CD4-positive, alpha-beta T cell treated with Interleukin-4 for 4 hours (primary cell): Measurements from ENCODE around the gene SLC25A27.

Source experiments
- DNase-seq: peaks from one replicate; pipeline ENCODE4 v3.0.0-alpha.2; 2020

Gene SLC25A27

DNA sequence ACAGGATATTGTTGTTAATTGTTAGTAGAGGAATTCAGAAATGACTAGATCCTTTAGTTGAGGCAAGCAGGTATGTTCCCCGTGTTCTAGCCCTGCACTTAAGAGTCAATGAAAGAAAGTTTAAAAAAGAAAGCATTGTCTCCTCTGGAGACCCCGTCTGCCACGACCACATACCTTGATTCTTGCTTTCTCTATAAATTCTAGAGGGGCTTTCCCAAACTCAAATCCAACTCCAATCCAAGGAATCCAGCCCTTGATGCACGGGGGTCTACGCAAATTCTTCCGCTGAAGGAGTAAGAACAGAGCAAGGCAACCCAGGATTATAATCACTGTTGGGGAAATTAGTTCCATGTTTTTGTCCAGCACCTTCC, 558 bp upstream of the SLC25A27 start:
- no peak for DNase-seq

DNA sequence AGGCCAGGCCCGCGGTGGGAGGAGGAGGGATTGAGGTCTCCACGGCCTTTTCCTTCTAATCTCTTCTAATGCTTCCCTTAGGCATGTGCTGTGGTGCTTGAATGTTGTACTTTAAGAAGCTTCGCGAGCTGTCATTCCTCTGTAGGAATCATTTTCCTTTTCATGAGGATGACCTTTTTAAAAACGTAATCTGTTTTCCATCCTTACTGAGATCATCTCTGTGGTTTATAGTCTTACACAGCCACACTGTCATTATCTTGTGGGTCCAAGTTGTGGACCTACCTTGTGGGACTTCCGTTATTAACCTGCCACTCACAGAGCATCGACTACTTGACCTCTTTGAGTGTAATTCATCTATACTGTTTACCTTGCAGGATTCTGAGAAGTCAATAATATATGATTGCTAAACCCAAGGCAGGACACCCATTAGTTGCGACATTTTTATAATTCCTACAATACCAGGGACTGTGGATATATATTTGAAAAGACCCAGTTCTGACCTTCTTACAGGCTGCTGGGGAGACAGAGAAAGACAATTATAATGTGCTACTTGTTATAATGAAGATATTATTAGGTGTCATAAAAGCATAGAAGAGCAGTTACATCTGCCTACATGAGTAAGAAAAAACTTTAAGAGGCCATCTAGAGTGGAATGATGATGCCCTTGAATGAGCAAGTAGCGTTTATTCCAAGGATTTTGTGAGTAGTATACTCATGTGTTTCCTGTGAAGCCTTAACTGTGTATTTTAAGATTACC, 842 bp downstream of the SLC25A27 start:
- no peak for DNase-seq

DNA sequence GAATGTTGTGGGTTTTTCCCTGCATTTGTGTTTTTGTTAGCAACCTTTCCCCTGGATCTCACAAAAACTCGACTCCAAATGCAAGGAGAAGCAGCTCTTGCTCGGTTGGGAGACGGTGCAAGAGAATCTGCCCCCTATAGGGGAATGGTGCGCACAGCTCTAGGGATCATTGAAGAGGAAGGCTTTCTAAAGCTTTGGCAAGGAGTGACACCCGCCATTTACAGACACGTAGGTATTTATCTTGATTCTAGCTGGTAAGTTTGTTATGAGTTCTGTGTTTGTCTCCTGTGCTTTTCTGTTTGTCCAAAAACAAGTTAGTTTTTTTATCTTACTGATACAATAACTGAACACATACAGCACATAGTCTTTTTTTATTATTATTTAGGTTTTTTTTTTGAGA, 3.0 kb downstream of the SLC25A27 start:
- no peak for DNase-seq

DNA sequence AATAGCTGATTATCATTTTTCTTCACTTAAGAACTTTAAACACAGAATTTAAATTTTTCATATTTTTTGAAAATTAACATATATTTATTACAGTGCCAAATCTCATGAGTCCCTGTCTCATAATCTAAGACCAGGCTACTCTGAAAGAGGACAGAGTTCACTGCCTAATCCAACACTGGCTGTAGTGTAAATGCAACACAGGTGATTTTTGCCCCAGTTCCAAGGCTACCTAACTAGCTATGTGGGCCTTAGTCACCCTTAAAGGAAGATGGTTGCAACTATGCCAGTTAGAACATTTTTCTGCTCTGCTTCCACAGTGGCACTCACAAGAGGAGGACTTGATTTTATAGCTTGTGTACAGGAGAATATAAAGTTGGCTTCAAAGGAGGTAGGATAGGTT, 4.9 kb downstream of the SLC25A27 start:
- no peak for DNase-seq

DNA sequence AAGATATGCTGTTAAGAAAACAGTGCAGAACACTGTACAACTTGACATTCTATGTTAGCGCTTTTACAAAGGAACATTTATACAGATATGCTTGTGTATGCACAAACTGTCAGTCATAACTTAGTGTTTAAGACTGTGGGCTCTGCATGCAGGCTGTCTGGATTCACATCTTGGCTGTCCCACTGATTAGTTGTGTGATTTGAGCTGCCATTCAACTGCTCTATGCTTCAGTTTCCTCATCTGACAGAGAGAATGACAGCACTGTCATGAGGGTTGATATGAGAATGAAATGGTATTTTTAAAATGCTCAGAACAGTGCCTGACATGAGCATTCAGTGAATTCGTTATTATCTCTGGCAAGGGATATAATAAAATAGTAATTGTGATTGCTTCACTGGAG, 8.7 kb downstream of the SLC25A27 start:
- no peak for DNase-seq

DNA sequence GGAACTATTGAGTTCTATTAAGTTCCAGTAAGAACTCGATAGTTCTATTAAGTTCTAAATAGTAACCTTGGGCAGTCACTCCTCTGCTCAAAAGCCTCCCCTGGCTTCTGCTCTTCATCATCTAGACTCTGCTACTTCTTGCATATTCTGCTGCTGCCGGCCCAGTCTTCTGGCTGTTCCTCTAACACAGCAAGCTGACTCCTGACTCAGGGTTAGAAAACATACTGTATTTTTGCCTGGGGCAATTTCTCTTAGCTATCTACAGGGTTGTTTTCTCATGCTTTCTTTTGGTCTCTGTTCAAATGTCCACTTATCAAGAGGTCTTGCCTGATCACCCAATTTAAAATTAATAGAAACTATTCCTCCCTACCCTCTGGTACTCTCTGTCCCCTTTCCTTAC, 14.6 kb downstream of the SLC25A27 start:
- DNase-seq, result no peak

DNA sequence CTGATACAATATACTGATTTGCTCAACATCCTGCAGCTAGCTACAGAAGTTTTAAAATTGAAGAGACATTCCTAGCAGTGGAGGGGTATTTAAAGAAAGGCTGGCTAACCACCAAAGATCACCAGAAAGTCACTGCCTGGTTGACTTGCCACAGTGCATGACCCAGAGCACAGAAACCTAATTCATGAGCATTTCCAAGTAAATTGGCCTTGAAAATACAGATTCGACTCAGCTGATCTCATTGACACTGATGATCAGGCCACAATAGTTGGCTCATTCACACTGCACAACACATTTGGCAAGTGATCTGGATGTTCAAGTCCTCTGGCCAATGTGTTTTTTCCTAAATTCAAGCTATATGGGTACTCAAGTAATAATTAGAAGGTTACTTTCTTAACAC, 21.6 kb downstream of the SLC25A27 start:
- DNase-seq, result no peak

DNA sequence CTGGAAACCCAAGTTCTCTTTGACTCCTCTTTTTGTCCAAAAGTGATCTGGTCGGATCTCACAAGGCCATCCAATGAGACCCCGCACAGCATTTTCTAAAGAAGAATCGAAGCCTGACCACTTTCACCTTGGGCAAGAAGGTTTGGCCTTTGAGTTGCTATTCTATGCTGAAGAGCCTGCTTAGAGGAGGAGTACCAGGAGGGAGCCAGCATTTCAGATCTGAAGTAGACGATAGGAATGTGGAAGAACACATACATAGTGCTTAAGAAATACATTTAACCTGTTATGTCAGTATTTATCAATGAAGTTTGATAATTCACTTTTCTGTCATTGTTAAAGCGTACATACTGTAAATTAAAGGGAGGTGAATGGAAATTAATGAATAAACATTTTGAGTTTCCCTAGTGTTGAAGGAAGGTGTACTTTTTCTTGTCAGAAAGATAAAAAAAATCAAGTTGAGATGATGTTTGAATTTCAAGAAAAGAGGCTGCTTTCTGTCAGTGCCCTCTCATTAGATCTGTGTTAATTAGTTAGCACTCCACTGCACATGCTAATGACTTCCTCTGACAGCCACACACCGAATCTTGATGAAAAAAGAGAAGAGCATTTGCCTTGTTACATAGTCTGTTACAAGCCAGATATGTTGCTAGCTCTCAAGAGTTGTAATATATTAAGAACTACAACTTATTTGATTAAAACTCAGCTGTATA, 24.0 kb downstream of the SLC25A27 start:
- no peak for DNase-seq

DNA sequence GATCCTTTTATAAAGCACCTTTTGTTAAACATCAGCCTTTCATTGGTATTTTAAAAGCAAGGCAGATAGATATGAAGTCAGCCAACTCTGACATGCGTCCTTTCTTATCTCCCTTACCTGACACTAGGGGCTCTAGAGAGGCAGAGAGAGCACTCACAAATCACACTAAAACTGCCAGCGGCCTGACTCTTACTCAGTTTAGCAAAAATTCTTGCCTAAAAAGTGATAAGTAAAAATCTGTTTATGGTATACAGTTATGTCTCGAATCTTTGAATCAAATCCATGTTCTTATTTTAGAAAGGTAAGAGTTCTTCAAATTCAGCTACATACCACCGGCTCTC, 24.5 kb downstream of the SLC25A27 start:
- DNase-seq, result no peak

DNA sequence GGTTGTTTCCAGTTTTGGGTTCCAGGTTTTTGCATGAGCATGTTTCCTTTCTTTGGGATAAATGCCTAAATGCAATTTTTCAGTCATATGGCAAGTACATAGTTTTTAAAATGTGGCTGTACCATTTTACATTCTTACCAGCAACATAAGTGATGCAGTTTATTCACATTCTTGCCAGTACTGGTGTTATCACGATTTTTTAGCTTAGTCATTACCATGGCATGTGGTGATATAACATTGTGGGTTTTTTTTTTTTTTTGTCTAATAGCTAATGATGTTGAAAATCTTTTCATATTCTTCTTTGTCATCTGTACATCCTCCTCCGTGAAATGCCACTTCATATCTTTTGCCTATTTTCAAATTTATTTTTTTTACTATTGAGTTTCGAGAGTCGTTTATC, 32.0 kb downstream of the SLC25A27 start:
- no peak for DNase-seq

DNA sequence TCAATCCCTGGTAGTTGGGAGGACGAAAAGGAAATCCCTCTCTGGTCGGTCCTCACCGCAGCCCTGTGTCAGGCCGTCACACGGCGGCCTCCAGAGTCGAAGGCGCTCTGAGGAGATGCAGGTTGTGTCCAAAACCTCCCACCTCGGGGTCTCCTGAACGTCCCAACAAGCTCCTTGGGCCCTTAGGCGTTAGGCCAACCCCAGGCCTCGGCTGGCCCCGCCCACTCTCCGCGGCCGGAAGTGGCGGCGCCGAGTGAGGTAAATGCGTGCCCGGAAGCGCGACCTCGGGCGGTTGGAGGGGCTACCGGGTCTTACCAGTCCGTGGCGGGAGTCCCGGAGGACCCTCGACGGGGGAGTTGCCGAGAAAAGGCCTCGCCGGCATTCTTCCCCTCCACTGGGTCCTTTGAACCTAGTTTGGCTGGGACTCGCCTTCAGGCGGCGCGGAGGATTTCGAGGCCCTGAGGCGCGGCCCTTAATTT, 34.9 kb downstream of the SLC25A27 start, which contains the start of gene TDRD6:
Gene TDRD6, plus strand, starts transcription at position 267 of the 479 bp plus-strand sequence. CDS start 244 bp downstream, outside the sequence.
- no peak for DNase-seq

DNA sequence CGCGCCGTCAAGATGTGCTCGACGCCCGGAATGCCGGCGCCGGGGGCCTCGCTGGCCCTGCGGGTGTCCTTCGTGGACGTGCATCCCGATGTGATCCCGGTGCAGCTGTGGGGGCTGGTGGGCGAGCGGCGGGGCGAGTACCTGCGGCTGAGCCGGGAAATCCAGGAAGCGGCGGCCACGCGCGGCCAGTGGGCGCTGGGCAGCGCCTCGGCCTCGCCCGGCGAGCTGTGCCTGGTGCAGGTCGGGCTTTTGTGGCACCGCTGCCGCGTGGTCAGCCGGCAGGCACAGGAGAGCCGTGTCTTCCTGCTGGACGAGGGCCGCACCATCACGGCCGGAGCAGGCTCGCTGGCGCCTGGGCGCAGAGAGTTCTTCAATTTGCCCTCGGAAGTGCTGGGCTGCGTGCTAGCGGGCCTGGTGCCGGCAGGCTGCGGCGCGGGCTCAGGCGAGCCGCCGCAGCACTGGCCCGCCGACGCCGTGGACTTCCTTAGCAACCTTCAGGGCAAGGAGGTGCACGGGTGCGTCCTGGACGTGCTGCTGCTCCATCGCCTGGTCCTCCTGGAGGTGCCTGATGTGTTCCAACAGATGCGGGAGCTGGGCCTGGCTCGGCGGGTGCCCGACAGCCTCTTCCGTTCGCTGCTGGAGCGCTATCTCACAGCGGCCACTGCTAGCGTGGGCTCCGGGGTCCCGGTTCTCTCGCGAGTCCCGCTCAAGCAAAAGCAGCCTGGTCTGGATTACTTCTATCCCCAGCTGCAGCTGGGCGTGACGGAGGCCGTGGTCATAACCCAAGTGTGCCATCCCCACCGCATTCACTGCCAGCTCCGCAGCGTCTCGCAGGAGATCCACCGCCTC, 35.6 kb downstream of the SLC25A27 start:
- DNase-seq, result no peak

DNA sequence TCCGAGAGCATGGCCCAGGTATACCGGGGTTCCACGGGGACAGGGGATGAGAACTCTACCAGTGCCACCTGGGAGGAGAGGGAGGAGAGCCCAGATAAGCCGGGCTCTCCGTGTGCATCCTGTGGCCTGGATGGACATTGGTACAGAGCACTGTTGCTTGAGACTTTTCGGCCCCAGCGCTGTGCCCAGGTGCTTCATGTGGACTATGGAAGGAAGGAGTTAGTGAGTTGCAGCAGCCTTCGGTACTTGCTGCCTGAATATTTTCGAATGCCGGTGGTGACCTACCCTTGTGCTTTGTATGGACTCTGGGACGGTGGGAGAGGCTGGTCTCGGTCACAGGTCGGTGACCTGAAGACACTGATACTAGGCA, 36.2 kb downstream of the SLC25A27 start:
- no peak for DNase-seq

DNA sequence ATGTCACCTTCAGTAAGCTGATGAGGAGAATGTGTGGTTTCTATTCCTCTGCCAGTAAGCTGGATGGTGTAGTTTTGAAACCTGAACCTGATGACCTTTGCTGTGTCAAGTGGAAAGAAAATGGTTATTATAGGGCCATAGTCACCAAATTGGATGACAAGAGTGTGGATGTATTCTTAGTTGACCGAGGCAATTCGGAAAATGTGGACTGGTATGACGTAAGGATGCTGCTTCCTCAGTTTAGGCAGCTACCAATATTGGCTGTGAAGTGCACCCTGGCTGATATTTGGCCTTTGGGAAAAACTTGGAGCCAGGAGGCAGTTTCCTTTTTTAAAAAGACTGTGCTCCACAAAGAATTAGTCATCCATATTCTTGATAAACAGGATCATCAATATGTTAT, 36.9 kb downstream of the SLC25A27 start:
- no peak for DNase-seq

DNA sequence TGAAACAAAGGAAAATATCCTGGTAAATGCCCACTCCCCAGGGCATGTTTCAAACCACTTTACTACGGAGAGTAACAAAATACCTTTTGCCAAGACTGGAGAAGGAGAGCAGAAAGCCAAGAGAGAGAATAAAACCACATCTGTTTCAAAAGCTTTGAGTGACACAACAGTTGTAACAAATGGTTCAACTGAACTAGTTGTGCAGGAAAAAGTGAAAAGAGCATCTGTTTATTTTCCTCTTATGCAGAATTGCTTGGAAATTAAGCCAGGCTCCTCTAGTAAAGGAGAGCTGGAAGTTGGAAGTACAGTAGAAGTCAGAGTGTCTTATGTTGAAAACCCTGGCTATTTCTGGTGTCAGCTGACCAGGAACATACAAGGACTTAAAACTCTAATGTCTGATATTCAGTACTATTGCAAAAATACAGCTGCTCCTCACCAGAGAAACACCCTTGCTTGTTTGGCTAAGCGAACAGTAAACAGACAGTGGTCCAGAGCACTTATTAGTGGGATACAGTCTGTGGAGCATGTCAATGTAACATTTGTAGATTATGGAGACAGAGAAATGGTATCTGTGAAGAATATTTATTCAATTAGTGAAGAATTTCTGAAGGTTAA, 37.5 kb downstream of the SLC25A27 start:
- DNase-seq, result no peak

DNA sequence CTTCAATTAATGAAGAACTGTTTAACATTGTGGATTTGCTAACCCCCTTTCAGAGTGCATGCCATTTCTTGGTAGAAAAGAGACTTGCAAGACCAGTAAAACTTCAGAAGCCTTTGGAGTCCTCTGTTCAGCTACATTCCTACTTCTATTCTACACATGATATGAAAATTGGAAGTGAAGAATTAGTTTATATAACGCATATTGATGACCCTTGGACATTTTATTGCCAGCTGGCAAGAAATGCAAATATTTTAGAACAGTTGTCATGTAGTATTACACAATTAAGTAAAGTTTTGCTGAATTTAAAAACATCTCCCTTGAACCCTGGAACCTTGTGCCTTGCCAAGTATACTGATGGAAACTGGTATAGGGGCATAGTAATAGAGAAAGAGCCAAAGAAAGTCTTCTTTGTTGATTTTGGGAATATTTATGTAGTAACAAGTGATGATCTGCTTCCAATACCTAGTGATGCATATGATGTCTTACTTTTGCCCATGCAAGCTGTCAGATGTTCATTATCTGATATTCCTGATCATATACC, 38.2 kb downstream of the SLC25A27 start:
- no peak for DNase-seq

DNA sequence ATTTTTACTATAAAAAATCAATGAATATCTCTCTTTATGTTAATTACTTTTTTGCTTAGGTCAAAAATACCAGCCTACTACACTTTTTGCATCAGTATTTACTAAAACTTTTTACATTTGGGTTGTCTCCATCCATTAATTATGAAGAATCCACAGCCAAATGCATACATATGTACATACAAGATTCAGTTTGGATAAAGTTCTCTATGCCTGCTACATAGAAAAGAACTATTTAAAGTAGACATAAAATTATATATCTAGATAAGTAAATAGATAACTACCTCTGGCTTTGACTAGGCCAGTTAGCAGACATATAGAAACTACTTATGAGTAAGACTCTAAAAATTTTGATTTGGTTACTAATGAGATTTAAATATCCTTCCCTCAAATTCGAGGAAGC, 47.2 kb downstream of the SLC25A27 start:
- DNase-seq, result no peak

DNA sequence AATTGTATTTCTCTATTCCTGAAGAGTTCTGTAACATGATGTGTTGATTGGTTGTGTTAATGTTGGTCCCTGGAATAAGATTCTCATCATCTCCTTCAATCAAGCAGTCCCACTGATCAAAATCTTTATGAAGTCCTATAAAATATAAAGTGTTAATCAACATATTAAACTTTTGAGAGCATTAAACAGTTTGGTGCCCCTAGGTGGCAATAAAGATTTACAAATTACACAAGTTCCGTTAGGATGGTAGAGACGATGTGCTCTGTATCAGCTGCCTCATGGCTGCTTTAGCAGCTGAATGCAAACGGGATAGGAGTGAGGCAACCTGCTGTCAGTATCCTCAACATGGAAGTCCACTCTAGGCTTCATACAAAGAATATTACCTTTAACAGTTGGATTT, 51.8 kb downstream of the SLC25A27 start:
- DNase-seq, result no peak

DNA sequence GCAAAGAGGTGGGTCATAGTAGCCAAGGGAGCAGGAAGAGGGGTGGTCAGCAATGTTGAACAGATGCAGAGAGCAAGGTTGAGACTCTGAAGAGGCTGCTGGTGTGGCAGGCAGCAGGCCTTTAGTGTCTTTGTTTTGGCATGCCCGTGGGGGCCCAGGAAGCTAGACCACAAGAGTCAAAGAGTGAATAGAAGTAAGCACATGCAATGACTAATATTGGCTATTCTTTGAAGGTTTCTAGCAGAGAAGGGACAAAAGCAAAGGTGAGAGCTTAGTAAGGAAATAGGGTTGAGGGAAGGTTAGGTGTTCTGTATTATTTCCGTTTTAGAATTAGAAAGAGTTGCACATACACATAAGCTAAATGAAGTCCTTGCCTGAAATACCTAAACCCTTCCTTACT, 53.7 kb downstream of the SLC25A27 start:
- DNase-seq, result no peak

DNA sequence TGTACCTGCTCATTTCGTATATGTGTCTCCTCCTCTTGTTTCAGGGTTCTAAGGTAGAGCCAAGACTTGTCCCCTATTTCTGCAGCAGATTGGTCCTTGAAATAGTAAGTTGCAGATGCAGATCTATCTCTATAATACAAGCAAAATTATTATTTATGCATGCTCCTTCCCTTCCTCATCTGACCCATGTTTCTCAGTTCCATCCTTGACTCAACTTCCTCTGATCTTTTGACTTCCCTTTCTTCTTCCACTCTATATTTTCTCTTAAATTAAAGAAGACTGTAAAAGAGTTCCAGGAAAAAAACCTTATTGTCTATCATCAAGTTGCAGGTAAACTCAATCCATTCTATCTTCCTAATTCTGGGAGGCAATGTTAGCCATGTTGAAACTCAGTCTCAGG, 58.7 kb downstream of the SLC25A27 start:
- no peak for DNase-seq

DNA sequence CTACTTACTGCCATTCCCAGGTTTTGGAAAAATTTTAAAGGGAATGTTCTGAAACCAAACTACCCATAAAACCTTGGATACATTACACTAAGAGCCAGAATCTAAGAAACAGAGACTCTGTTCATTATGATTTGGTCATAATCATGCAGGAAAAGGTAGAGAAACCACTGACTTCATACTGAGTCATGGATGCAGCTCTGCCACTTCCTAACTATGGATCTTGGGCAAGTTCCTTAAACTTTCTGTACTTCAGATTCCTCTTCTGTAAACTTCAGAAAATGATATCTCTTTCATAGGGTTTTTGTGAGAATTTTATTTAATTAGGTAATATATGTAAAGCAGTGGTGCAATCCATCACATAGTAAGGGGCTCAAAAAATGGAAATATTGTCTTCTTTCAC, 62.4 kb downstream of the SLC25A27 start:
- no peak for DNase-seq

DNA sequence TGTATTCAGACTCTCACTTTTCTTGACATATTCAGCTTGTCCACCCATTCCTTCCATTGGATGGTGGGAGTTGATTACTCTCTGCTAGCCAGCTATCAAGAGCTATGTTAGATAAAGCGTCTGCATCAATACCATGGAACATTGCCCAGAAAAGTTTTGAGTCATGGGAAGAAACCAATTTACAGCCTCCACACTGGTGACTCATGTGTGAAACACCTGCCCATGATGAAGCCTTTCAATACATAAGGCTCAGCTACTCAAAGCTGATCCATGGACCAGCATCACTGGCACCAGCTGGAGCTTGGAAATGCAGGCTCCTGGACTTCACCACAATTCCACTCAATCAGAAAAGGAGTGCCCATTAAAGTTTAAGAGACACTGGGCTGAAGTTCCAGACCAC, 66.3 kb downstream of the SLC25A27 start:
- DNase-seq, result no peak

DNA sequence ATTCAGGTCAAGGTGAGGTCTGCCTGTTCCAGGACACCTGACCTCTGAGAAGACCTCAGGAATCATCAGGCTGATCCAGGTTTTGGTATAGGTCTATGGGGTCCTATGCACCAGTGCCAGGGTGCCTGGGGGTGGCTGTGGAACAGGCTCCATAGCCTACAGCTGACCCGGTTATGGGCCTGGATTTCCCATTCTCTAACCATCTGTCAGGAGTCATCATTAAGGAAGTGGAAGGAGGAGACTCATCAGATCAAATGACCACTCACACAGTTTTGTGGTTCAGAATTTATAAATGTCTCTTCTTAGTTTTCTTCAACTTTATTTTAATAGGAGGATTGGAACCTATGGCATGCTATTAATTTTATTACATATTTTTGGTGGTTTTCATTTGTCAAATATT, 67.6 kb downstream of the SLC25A27 start:
- DNase-seq, result no peak
